HL-60 (cell line): Measurements from ENCODE around the gene NELFB.

Source experiments
- DNase-seq, 2 experiments: peaks; one replicate each; pipeline ENCODE4 v3.0.0-alpha.2; 2010 to 2020; ENCODE audit warnings: low read depth in 1 of 2, low spot score in 1 of 2
- H3K27ac ChIP-seq: fragments of 250-450 bp; sonication (Bioruptor Pico); replicated peaks from 2 replicates; pipeline ENCODE4 v1.5.1; 2020; ENCODE audit warnings: mild to moderate bottlenecking, moderate library complexity
- H3K27me3 ChIP-seq: fragments of 250-450 bp; sonication (Bioruptor Pico); 2 replicates; pipeline ENCODE4 v1.5.1; 2021; ENCODE audit warnings: mild to moderate bottlenecking, moderate library complexity; ENCODE audit not compliant: insufficient read depth, poor library complexity, severe bottlenecking
- H3K4me3 ChIP-seq: replicated peaks from 2 replicates; pipeline ENCODE4 v1.5.1; 2011; ENCODE audit warnings: mild to moderate bottlenecking, control low read depth, low read length; ENCODE audit not compliant: insufficient read depth
- GABPA ChIP-seq: IDR thresholded peaks from 2 replicates; pipeline ENCODE4 v1.6.1; 2012; ENCODE audit warnings: low read depth
- POLR2AphosphoS5 ChIP-seq: IDR thresholded peaks from 2 replicates; pipeline ENCODE4 v1.6.1; 2012; ENCODE audit warnings: low read depth
- SPI1 ChIP-seq: IDR thresholded peaks from 2 replicates; pipeline ENCODE4 v1.6.1; 2012; ENCODE audit warnings: low read depth, mild to moderate bottlenecking, borderline replicate concordance
- TF ChIP-seq, protein P1 (sequence below): IDR thresholded peaks from 2 replicates; pipeline ENCODE4 v1.6.1; 2012; ENCODE audit warnings: low read depth; ENCODE audit not compliant: insufficient replicate concordance
- TF ChIP-seq, protein P2 (sequence below): IDR thresholded peaks from one replicate; pipeline ENCODE4 v1.5.1; 2011; ENCODE audit warnings: low read length, control low read depth, inconsistent platforms; ENCODE audit not compliant: insufficient read depth

Gene NELFB

DNA sequence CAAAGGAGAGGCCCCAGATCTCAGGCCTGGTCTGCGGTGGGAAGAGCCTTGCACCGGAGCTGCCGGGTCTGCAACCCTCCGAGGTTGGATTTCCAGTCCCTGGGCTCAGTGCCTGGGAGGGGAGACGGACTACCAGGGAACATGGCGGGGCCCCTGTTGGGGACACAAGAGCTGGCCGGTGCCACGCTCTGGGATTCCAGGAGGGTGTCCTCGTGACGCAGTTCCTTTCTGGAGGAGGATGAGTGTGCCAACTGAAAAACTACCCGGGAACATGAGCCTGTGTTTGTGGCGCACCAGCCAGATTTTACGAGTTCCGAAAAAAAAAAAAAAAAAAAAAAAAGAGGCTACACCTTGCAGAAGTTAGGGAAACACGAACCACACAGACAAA lies 38.0 kb downstream of the NELFB start:
- no peak for DNase-seq
- TF ChIP-seq, protein P1, sequence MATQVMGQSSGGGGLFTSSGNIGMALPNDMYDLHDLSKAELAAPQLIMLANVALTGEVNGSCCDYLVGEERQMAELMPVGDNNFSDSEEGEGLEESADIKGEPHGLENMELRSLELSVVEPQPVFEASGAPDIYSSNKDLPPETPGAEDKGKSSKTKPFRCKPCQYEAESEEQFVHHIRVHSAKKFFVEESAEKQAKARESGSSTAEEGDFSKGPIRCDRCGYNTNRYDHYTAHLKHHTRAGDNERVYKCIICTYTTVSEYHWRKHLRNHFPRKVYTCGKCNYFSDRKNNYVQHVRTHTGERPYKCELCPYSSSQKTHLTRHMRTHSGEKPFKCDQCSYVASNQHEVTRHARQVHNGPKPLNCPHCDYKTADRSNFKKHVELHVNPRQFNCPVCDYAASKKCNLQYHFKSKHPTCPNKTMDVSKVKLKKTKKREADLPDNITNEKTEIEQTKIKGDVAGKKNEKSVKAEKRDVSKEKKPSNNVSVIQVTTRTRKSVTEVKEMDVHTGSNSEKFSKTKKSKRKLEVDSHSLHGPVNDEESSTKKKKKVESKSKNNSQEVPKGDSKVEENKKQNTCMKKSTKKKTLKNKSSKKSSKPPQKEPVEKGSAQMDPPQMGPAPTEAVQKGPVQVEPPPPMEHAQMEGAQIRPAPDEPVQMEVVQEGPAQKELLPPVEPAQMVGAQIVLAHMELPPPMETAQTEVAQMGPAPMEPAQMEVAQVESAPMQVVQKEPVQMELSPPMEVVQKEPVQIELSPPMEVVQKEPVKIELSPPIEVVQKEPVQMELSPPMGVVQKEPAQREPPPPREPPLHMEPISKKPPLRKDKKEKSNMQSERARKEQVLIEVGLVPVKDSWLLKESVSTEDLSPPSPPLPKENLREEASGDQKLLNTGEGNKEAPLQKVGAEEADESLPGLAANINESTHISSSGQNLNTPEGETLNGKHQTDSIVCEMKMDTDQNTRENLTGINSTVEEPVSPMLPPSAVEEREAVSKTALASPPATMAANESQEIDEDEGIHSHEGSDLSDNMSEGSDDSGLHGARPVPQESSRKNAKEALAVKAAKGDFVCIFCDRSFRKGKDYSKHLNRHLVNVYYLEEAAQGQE: no peak
- TF ChIP-seq, protein P2, sequence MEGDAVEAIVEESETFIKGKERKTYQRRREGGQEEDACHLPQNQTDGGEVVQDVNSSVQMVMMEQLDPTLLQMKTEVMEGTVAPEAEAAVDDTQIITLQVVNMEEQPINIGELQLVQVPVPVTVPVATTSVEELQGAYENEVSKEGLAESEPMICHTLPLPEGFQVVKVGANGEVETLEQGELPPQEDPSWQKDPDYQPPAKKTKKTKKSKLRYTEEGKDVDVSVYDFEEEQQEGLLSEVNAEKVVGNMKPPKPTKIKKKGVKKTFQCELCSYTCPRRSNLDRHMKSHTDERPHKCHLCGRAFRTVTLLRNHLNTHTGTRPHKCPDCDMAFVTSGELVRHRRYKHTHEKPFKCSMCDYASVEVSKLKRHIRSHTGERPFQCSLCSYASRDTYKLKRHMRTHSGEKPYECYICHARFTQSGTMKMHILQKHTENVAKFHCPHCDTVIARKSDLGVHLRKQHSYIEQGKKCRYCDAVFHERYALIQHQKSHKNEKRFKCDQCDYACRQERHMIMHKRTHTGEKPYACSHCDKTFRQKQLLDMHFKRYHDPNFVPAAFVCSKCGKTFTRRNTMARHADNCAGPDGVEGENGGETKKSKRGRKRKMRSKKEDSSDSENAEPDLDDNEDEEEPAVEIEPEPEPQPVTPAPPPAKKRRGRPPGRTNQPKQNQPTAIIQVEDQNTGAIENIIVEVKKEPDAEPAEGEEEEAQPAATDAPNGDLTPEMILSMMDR: no peak
- TF ChIP-seq POLR2AphosphoS5 (no peak), GABPA (no peak), SPI1 (no peak)
- Histone ChIP-seq H3K27ac (no peak overlapping the region), H3K4me3 (no peak overlapping the region), H3K27me3 (peaks cover 6% of the 10 kb centered on the region)

DNA sequence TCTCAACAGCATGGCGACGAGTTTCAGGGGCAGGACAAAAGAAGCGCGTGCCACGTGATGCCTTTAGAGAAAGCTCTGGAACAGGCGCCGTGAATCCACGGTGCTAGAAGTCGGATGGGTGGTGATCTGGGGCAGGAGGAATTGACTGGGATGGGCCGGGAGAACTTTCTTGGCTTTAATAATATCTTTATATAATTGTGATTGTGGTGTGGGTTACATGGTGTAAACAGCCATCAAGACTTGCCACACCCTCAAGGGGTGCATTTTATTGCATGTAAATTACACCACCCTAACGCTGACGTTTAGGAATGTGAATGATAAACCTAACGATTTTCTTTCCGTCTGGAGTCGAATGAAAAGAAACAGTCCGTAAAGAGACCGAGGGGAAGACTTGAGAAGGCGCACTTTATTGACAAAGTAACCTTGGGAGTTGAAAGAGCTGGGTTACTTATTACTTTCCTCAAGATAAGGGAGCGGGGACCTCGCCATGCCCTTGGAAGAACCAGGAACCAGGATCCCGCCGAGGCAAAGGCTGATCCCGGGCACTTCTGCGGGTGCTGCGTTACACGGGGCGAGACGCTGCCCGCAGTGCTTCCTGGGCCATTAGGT lies 38.5 kb downstream of the NELFB start:
- no peak for DNase-seq
- Histone ChIP-seq H3K27ac (no peak overlapping the region), H3K4me3 (no peak overlapping the region), H3K27me3 (peaks cover 6% of the 10 kb centered on the region)
- TF ChIP-seq, protein P2: no peak

DNA sequence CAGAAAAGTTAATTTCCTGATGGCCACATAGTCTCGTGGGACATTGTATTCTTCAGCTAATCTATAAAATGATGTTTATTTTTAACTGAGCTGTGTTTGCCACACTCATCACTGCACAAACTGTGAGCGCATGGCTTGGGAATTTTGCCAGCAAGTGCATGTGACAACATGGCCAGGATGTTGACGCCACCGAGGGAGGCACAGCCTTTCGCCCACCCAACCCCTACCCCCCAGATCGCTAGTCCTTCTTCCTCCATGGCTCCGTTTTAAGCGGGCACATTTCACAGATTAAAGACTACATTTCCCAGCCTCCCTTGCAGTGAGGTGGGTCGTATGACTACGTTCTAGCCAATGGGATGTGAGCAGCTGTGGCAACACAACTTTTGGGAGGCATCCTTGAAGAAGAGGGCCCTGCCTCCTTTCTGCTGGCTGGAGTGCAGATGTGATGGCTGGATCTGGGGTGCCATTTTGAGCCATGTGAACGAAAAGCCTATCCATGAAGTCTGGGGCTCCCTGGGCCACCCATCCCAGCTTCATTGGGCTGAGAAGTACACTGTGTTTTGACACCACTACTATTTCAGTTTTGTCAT lies 39.1 kb downstream of the NELFB start:
- TF ChIP-seq POLR2AphosphoS5 (no peak), GABPA (no peak), SPI1 (no peak)
- TF ChIP-seq, protein P1: no peak
- TF ChIP-seq, protein P2: no peak
- DNase-seq: peak in 1 of 2 experiments; percentile 63
- H3K27me3 ChIP-seq: peaks cover 6% of the 10 kb centered on the region
- H3K27ac ChIP-seq: no peak overlapping the region
- H3K4me3 ChIP-seq: no peak overlapping the region

DNA sequence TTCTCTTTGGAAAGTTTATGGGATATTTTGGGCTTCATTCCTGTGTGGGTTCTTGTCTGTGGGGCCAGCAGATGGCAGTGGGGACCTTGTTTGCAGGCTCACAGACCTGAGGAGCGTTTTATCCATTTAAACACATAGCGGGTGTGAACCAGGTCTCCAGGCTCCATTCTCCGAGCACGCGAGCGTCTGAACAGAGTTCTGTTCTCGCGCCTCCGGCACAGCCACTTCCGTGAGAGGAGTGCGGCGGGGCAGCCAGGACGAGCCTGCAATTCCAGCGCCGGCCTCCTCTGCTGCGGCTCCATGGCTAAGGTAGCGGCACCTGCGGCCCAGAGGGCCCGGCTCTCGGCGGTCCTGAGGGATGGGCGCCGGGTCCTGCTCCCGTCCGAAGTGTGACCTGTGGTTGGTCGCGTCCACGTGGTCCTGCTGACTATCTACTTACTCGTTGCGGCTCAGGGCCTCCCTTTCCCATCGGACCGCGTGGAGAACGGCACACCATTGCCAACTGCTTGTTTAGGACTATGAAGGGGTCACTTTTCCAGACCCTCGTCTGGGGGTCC lies 39.6 kb downstream of the NELFB start:
- H3K27me3 ChIP-seq: peaks cover 6% of the 10 kb centered on the region
- TF ChIP-seq, protein P1: no peak
- TF ChIP-seq, protein P2: no peak
- DNase-seq: no peak
- H3K27ac ChIP-seq: no peak overlapping the region
- no peak overlapping the region; the same call in 1 of the 2 replicates for H3K4me3 ChIP-seq
